GM19468 (cell line): ENCODE data around the gene SOX1.

Experiments
- ATAC-seq: cut with Tn5 transposase; IDR thresholded peaks from one replicate; pipeline ENCODE4 v1.9.1; 2021; ENCODE audit warnings: mild to moderate bottlenecking, moderate library complexity, moderate number of reproducible peaks; ENCODE audit not compliant: unreplicated experiment; ENCODE audit errors: extremely low read depth

The SOX1 gene

DNA sequence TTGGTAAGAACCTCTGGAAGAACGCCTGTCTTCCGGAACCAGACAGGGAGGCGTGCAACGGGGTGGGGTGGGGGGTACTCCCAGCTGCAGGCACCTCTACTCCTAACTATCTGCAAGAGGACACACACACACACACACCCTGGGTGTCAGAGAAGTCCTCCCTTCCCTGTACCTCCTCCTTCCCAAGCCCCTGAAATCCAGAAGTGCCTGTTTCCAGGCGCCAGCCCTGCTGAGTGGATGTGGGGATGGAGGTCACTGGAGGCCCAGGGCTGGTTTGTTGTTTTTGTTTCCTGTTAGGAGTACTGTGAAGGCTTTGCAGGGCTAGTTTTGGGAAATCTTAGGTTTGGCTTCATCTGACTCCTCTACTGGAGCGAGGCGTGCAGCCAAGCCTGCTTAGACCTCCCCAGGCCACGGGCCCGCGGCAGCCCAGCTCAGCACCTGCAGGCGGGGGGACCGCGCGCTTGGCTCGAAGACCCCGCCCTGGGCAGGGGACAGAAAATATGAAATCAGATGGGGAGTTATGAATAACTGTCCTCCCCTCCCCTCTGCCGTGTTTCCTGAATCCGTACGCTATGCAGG lies 36.4 kb downstream of the SOX1 start:
- no peak for ATAC-seq

DNA sequence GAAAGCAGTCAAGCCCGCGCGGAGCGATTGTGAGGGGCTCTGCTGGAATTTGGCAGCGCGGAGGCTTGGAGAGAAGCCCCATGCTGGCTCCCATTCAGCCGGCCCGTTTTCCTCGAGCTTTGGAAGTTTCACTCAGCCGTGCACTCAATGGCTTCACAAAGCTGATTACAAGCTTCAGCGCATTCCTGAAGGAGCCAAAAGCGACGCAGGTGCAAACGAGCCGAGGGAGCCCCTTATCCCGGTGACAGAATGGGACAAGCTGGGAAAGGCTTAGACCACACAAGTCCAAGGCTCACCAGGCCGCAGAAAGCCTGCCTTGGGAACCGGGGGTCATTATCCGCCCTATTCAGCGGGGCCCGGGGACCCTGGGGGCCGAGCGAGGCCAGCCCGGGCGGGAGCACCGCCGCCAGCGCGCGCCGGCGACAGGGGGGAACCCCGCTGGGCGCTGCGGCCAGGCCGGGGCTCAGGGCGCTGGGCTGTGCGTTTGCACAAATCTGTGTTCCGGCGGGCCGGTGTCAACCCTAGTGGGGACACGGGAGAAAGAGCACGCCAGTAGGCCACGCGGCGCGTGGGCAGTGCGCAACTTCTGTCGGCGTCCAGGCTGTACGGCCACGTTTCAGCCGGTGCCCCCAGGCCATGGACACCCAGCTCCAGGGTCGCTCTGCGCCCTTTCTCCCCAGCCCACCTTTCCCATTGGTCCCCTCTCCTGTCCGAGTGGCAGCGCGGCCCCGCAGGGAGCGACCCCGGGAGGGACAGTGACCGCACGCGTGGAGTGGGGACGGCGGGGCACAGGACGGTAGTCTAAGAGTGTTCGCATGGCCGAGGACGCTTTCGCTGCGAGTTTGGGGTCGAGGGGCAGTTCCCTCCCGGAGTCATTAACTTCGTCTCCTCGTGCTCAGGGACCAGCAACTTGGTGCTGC lies 37.3 kb downstream of the SOX1 start:
- ATAC-seq = no peak

DNA sequence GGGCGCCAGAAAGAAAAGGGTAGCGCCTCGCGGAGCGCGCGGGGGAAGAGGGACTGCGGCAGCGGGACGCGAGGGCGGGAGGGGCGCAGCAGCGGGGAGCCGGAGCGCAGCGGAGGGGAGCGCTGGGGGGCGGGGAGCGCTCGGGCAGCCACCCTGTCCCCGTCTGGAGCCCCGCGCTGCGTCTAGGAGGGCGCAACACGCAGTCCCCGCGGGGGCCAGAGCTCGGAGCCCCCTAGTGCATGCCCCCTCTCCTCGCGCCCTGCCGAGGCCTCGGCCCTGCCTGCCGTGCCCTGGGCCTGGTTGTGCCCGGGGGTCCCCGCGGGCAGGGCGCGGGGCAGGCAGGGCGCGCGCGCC lies 37.9 kb downstream of the SOX1 start:
- ATAC-seq = no peak

DNA sequence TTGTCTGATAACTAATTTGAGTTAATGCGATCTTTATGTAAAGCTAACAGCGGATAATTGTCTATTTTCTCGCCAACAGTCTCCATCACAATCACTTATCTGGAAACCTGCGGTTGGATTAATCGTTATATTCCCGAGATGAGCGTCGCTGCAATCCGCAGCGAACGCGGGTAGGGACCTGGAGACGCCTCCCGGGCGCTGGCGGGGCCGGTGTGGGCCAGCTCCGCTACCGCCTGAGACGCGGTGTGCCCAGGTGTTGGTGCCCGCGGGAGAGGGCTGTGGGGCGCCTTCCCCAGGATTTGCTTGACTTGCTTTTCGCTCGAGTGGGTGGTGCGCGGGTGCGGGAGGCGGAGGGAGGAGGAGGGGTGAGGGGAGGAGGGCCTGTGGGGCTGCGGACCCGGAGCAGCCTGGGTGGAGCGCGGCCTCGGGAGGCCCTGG lies 38.3 kb downstream of the SOX1 start:
- no peak for ATAC-seq

DNA sequence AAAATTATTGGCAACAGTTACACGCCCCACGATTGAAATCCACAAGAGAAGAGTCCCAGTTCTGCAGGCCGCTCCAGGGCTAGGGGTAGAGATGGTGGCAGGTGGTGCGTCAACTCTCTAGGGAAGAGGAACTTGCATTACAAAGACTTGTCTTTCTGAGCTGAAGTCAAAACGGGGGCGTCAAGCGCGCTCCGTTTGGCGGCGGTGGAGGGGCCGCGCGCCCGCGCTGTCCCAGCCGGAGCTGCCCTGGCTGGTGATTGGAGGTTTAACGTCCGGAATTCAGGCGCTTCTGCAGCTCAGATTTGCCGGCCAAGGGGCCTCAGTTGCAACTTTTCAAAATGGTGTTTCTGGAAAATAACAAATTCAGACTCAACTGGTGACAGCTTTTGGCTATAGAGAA lies 38.9 kb downstream of the SOX1 start:
- no peak for ATAC-seq

DNA sequence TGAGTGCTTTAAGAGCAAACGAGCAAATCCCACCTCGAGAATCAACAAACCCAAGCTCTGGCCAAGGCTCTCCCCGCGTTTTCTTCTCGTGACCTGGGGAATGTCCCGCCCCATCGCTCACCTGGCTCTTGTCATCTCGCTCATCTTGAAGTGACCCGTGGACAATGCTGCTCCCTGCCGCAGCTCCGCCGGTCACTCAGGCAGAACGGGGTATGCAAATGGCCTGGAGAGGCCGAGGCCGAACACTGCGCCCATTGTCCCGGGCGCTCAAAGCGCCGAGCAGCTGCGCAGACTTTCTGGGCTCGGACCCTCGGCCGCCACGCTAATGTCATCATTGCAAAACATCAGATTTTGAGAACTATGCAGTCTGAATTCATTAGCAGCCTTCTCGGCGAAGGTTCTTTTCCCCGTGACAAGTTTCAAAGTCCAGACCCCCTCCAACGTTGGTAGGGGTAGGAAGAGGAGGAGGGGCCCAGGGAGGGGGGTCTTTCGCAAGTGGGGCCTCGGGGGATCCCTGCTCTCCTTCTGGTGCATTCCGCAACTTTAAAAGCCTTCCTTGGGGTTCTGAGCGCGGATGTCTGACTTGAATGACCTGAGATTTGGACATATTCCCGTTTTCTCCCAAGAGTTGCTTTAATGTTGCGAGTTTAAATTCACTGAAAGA lies 39.7 kb downstream of the SOX1 start:
- no peak for ATAC-seq

DNA sequence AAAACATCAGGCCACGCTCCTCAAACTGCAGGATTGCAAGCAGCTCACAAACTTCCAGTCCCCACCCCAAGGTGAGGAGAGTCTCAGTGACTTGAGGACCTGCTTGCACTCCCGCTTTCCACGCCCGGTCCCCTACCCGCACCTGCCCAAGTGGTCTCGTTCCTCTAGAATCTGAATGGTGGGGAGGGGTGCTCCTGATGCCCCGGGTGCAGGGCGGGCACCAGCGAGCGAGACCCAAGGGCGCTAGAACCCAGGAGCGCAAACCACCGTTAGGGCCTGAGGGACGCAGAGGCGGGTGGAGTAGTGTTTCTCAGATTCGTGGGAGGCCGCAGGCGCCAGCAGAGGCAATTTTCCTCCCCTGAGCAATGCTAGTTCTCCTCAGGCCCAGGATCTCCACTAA lies 40.3 kb downstream of the SOX1 start:
- no peak for ATAC-seq

DNA sequence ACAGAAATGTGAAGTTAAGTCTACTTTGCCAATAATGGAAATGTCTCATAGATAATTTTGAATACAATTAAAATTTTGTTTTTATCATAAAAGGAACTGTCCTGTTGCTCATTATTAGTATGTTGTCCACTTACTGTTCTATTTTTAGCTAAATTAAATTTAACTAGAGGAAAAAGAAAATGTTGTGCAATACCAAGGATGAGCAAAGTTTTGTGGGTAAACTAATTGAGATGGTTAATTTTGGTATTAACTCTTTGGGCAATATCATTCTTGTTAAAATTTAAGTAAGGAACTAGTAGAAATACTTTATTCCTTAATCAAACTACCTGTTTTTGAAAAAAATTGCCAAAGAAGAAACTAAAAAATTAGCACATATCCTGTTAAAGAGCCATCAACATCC lies 43.5 kb downstream of the SOX1 start:
- ATAC-seq = no peak

DNA sequence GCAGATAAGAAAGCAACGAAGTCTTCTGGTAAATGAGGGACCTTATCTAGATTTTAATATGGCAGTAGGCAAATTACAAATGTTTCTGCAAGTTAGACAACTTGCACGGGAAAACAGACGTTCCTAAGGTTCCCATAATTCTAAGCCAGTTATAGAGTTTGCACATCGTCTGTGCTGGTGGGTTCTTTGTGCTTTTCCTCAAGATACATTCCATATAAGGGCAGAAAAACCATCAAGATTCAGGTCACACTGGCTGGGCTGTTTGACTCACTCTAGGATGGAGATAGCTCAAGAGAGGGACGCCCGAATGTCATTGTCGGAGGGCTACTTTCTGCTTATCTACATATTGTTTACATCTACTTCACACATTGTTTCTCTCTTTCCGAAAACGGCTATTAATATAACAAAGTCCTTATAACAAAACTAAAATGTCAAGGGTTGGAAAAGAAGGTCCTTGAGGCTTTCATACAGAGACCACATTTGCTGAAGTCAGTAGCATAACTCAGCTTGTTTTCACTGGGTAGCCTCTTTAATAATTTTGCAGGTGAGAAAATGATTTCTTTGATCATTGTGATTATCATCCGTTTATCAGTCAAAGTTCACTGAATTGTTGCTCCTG lies 44.4 kb downstream of the SOX1 start:
- no peak for ATAC-seq

DNA sequence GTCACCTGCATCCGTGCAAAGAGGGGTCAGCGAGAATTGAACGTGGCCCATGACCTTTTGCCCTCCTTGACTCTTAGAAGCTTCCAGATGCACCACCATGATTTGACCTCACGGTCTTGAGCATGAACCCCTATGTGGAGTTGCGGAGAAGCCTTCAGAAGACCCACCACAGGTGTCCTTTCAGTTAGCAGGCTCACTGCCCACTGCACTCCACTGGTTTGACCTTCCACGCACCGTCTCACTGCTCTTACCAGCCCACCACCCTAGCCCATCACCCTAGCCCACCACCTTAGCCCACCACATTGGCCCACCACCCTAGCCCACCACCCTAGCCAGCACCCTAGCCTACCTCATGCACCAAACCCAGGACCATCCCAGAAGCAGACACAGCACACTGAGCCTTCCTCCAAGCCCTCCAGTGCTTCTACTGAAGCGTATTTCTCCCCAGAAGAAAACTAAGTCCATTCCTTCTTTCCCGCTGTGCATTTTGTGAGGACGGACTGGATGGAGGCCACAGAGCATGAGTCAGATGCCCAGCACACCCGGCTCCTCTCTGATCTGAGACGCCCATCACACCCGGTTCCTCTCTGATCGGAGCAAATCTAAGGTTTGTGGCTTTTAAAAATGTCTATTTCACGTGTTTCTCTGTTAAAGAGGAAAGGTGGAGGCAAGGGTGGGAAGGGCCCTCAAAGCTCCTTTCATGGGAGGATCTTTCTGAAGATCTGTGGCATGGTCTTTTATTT lies 45.8 kb downstream of the SOX1 start:
- no peak for ATAC-seq

DNA sequence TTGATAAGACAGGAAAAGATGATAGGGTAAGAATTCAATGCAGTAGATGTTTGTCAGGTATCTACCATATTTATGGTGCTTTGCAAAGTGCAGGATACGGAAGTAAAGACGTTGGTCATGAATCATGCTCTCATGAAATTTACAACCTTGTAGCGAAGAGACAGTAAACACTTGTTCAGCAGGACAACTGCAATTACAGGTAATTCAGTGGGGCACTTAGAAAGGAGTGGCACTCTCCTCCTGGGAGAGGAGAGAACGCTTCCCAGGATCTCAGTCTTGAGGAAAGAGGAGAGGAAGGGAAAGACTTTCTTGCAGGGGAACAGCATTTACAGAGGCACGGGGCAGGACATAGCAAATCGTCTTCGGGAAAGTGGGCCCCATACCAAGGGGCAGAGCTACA lies 46.4 kb downstream of the SOX1 start:
- ATAC-seq = no peak

DNA sequence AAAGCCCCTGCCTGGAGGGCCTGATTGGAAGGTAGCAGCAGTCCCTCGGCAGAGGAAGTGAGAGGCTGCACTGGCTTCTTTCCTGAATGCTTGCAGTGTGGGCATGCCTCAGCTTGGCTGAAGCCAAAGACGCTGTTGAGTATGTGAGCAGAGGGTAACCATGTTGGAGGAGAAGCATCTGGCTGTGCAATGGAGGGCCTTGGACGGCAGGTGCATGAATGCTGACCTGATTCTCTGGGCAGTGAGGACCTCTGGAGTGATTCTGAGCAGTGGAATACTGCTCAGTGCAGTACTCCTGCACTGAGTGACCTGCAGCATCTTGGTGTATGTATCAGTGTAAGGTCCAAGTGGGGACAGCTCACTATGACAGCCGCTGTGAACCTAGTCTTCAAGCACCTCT lies 46.9 kb downstream of the SOX1 start:
- ATAC-seq = no peak

DNA sequence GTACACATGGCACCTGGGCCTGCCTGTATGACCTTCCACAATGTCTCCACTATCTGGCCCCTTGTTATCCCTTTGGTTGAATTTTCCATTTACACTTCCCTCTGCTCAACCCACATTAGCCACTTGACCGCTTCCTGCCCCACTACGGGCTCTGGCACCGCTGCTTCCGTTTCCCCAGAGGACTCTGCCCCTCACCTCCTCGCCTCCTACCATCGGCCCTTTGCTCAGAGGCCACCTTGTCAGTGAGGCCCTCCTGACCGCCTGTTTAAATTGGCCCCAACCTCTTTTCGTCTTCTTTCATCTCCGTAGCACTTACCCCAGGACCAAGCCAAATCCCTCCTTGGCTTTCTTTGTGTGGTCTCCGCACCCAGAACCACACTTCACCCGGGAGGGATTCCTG lies 47.4 kb downstream of the SOX1 start:
- ATAC-seq = no peak

DNA sequence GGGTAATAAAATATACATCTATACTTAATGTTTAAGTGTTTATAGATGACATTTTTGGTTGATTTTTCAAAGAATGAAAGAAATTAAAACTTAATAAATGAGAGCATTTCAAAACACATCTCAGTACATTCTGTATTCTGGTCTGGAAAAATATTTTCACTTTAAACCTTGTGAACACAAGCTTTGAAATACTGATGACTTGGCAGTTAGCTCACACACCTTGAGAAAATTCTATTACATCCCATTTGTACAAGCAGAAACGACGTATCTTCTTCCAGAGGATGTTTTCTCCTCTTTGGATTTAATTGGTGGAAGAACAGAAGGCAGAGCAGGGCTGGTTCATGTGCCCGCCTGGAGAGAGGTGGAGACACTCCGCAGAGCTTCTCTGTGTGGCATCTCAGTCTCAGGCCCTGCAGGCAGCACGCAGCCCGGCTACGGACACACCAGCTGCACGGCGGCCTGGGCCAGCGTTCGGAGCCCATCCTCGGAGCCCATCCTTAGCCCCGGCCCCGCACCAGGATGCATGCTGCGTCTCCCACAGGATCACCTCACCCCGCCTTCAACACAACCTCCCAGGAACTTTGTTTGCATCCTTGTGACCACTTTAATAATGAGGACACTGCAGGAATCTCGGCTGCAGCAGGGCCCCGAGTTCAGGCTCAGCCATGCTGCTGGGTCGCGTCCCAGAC lies 48.6 kb downstream of the SOX1 start:
- ATAC-seq = no peak

DNA sequence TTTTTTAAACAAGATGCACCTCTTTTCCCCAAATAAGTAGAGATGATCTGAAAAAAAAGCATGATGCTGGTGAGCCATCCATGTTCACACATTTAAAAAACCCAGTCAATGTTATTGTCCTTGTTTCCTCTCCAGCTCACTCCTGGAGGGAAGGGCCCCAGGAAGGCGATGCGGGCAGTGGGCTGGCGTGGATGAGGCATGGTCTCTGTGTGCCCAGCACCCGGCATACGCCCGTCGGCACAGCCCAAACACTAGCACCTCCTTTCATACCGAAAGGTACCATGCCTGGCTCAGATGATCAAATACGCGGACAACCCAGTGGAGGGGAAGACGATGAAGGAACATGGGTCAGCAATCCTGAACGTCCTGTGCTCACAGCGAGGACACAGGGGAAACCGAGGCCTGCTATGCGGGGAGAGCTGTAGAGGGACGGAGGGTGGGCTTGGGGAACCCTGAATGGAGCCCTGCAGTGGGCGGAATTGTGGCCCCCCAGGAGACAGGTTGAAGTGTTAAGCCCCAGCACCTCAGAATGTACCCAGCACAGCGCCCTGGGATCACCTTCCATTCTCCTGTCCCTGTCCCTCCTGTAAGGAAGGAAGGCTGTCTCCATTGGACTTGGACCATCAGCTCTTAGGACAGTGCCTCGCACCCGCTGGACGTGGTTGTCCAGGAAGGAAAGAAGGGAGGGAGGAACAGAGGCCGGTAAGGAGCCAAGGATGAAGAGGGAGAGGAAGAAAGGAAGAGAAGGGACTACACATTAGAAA lies 49.4 kb downstream of the SOX1 start:
- ATAC-seq = no peak

DNA sequence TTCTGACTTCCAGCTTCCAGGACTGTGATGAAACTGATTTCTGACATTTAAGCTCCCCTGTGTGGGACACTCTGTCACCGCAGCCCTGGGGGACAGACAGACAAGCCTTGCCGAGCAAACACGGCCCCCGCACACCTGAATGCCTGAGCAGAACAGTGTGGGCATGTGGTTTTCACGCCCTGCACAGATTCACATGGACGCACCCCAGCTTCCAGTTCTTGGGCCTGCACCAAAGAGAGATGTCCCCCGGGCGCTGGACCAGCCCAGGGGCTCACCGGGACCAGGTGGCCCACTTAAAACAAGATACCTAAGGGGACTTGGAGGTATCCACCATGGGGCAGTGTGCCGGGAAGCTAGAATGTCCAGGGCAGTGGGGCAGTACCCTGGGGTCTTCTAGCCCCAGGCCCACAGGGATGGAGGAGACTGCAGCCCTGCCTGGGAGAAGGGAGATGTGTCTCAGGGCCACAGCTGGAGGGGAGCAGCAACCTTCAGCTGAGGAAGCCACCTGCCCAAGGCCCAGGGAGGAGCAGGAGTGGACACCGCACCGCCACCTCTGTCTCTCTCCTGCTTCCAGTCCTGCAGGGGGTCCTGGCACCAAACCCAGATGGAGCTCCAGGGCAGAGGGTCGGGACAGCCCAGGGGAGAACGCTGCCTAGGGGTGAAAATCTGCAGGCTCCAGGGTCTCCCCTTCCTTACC lies 50.5 kb downstream of the SOX1 start:
- no peak for ATAC-seq

DNA sequence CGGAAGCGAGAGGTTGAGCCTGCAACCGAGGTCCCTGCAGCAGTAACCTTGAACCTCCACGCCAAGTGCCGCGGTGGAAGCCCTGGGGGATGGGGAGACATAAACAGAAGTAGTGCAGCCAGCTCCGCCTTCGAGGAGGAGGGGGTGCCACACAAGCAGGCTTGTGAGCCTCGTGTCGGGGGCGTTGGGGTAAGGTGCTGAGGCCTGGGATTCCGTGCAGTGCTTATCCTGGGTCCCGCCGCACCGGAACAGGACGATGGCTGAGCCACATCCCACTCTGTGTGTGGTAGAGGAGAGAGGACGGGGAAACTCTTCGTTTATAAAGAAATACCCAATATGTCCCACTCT lies 51.0 kb downstream of the SOX1 start:
- no peak for ATAC-seq

DNA sequence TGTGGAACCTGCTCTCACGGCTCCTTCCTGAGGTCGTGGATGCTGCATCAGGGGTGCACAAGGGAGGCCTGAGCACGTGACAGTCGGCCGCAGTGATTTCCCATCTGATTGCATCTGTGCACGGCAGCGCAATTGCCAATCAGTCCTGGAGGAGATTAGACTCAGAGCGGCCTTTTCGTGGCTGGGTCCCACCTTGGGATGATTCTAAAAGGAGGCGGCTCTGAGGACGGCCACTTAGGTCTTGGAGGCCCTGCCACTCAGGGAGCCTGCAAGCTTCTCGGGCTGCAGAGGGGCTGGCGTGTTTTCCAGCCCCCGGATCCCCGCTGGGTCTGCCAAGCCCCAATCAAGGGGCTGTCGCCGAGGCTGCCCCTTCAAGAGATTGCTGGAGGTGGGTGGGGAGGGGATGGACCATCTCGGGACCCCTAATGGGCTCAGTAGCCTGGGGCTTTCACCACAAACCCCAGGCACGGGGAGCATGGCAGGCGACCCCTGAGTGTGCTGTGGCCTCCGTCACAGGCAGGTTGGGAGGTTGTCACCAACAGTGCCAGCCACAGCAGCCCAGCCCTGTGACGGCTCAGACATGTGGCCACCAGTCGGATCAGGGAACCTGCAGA lies 51.6 kb downstream of the SOX1 start:
- no peak for ATAC-seq
